Osteoblast (primary cell): ENCODE measurements around the gene NOC2L. TPM values are rescaled to one million over a fixed set of nuclear protein-coding genes. Genes with fewer than 3 reads are reported as not detected.

Experiments used
- DNase-seq: peaks from one replicate; pipeline ENCODE4 v3.0.0; 2011; ENCODE audit warnings: low spot score, mixed read lengths; ENCODE audit not compliant: insufficient read length; ENCODE audit errors: missing footprints
- H2AFZ ChIP-seq: 2 replicates; pipeline ENCODE4 v1.6.0; 2011; ENCODE audit warnings: mild to moderate bottlenecking, low read length
- H3K27ac ChIP-seq: 2 replicates; pipeline ENCODE4 v1.5.1; 2011; ENCODE audit warnings: mild to moderate bottlenecking, low read depth, low read length, moderate library complexity
- H3K27me3 ChIP-seq: 2 replicates; pipeline ENCODE4 v1.6.0; 2012; ENCODE audit warnings: mild to moderate bottlenecking, control low read depth, inconsistent platforms, low read length, moderate library complexity; ENCODE audit not compliant: insufficient read depth
- H3K36me3 ChIP-seq: 2 replicates; pipeline ENCODE4 v1.5.1; 2011; ENCODE audit warnings: mild to moderate bottlenecking, low read length, control low read depth, moderate library complexity; ENCODE audit not compliant: insufficient read depth
- H3K4me1 ChIP-seq: 2 replicates; pipeline ENCODE4 v1.5.1; 2011; ENCODE audit warnings: mild to moderate bottlenecking, low read length, control low read depth, moderate library complexity; ENCODE audit not compliant: insufficient read depth
- H3K4me2 ChIP-seq: 2 replicates; pipeline ENCODE4 v1.6.0; 2011; ENCODE audit warnings: mild to moderate bottlenecking, low read length; ENCODE audit not compliant: insufficient read depth
- H3K4me3 ChIP-seq: fragments of 200-600 bp; sonication (generic); 3 replicates; pipeline ENCODE4 v1.5.1; 2012; ENCODE audit warnings: mild to moderate bottlenecking, low read length, inconsistent platforms; ENCODE audit not compliant: insufficient read depth
- H3K79me2 ChIP-seq: 2 replicates; pipeline ENCODE4 v1.6.0; 2012; ENCODE audit warnings: mild to moderate bottlenecking, low read length, control low read depth, inconsistent platforms; ENCODE audit not compliant: insufficient read depth
- H3K9me3 ChIP-seq: 2 replicates; pipeline ENCODE4 v1.5.1; 2011; ENCODE audit warnings: low read depth, low read length, control low read depth
- H4K20me1 ChIP-seq: 2 replicates; pipeline ENCODE4 v1.6.0; 2012; ENCODE audit warnings: mild to moderate bottlenecking, low read length, control low read depth; ENCODE audit not compliant: insufficient read depth
- CTCF ChIP-seq: IDR thresholded peaks from 2 replicates; pipeline ENCODE4 v1.5.1; 2011; ENCODE audit warnings: mild to moderate bottlenecking, low read depth, low read length, moderate library complexity; ENCODE audit errors: extremely low read depth
- total RNA-seq: library from RNA; depleted of rRNA; stranded (reverse); fragments of >200 nt; gene quantifications from 2 replicates; pipeline ENCODE4 v1.2.3, GENCODE V29; 2012

Gene NOC2L
- total RNA-seq, 1 donor = 47.8 TPM

- Histone ChIP-seq H4K20me1 (no peaks in the 10 kb centered on the region), H3K4me2 (no peak overlapping the region), H3K36me3 (no peaks in the 10 kb centered on the region), H2AFZ (no peak overlapping the region), H3K27ac (no peak overlapping the region), H3K9me3 (no peaks in the 10 kb centered on the region), H3K79me2 (no peaks in the 10 kb centered on the region), H3K4me3 (no peak overlapping the region), H3K27me3 (no peaks in the 10 kb centered on the region), H3K4me1 (no peaks in the 10 kb centered on the region)
- TF ChIP-seq CTCF = no peak
- peak; percentile 84 for DNase-seq
These were observed 16.3 kb upstream of the NOC2L start for GRCh38 chr1:975365-975764.

GRCh38 chr1:974687-975328 lies 15.8 kb upstream of the NOC2L start:
- H4K20me1 ChIP-seq = no peaks in the 10 kb centered on the region
- no peak overlapping the region for H2AFZ ChIP-seq
- no peaks in the 10 kb centered on the region for H3K36me3 ChIP-seq
- no peak for TF ChIP-seq CTCF
- H3K27ac ChIP-seq = no peak overlapping the region
- H3K4me3 ChIP-seq = no peak overlapping the region
- H3K4me1 ChIP-seq = no peaks in the 10 kb centered on the region
- H3K27me3 ChIP-seq = no peaks in the 10 kb centered on the region
- H3K4me2 ChIP-seq = no peak overlapping the region
- H3K79me2 ChIP-seq = no peaks in the 10 kb centered on the region
- no peaks in the 10 kb centered on the region for H3K9me3 ChIP-seq
- DNase-seq = peak; percentile 75

- H3K4me3 ChIP-seq = no peak overlapping the region
- peak; percentile 86 for DNase-seq
These were observed 15.2 kb upstream of the NOC2L start for GRCh38 chr1:974293-974640.

More at GRCh38 chr1:974293-974640, 15.2 kb upstream of the NOC2L start:
- no peaks in the 10 kb centered on the region for H3K27me3 ChIP-seq
- H3K9me3 ChIP-seq = no peaks in the 10 kb centered on the region
- H2AFZ ChIP-seq = no peak overlapping the region
- no peak overlapping the region for H3K27ac ChIP-seq
- no peaks in the 10 kb centered on the region for H3K36me3 ChIP-seq
- H3K79me2 ChIP-seq = no peaks in the 10 kb centered on the region
- H3K4me1 ChIP-seq = no peaks in the 10 kb centered on the region
- no peak for TF ChIP-seq CTCF
- H3K4me2 ChIP-seq = no peak overlapping the region
- no peaks in the 10 kb centered on the region for H4K20me1 ChIP-seq
